HG02943 (cell line): ENCODE results near the gene PPP1R14D.

Experiments
- ATAC-seq: cut with Tn5 transposase; IDR thresholded peaks from one replicate; pipeline ENCODE4 v1.9.1; 2021; ENCODE audit warnings: mild to moderate bottlenecking, low read depth, moderate library complexity; ENCODE audit not compliant: unreplicated experiment

Gene PPP1R14D

DNA sequence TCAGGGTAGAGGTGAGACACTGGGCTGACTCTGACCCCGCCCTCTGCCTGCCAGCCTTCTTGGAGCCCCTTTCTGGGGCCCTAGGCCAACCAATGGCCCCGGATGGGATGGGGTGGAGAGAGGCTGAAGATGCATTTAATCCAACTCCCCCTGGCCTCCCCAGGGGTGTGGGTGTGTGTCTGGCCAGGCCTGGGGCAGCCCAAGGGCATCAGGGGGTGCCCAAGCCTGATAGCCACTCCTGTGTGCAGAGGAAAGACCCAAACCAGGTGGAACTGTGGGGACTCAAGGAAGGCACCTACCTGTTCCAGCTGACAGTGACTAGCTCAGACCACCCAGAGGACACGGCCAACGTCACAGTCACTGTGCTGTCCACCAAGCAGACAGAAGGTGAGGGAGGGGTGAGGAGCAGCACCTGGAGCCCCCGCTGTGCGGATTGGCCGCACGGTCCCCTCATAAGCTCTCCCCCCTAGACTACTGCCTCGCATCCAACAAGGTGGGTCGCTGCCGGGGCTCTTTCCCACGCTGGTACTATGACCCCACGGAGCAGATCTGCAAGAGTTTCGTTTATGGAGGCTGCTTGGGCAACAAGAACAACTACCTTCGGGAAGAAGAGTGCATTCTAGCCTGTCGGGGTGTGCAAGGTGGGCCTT is 24.9 kb upstream of the PPP1R14D start:
- no peak for ATAC-seq

DNA sequence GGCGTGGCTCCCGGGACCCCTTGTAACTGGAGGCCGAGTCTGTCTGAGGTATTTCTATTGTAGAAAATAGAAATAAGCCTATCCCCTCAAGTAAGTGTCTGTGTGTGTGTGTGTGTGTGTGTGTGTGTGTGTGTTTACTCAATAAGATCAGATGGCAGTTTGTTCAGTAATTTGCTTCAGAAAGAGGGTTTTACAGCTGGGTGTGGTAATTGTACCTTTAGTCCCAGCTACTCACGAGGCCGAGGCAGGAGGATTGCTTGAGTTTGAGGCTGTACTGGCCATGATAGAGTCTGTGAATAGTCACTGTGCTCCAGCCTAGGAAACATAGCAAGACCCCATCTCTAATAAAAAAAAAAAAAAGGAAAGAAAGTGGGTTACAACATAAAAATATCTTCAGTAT is 24.0 kb upstream of the PPP1R14D start:
- ATAC-seq = no peak

DNA sequence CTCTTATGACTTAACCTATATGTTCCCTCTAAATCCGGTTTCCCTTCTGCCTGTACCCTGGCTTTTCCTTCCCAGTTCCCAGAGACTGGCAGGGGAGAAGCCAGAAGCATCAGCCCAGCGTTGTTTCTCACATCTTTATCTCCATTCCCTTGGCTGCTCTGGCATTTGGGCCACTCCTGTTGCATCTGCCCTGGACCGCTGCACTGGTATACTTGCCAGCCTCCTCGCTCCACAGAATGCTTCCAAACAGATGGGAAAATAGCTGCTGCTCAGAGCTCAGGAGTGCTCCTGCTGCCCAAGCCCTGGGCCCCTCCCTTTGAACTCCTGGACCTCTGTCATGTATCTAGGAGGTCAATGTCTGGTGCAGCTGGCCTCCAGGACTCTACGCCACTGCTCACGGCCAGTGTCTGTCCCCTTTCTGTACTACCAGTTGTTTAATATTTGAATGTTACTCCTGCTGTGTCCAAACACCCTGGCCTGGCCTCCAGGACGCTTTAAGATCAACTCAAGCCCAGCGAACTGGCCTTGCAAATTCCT is 22.1 kb upstream of the PPP1R14D start:
- ATAC-seq = no peak

DNA sequence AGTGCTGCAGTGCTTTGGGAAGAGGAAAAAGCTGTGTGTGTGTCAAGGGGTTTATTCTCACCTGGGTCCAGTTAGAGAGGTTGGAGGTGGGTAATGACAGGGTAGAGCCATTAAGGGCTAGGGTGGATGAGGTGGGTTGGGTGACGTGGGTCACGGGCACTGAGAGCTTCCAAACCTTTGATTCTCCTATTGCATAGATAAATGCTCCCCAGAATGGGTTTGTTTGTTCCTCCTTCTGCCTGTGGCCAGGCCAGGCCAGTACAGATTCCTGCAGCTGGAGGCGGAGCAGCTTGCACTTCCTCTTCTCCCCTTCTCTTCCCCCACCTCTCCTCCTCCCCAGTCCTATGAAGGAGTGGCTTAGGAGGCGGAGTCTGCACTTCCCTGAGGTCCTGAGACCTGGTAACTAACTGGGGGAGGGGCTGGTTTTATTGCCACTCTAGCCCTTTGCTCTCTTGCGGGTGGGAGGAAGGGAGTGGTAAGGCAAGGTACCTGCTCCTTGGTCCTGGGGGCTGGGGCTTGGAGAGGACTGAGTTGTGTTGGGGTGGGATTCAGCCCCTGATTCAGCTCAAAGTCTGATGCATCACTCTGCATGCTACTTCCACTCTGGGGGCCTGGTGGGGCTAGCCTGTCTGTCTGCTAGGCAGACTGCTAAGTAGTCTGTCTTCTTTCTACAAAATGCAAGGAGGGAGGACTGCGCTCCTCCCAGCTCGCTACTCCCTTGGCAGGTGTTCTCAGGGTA is 18.9 kb upstream of the PPP1R14D start:
- no peak for ATAC-seq

DNA sequence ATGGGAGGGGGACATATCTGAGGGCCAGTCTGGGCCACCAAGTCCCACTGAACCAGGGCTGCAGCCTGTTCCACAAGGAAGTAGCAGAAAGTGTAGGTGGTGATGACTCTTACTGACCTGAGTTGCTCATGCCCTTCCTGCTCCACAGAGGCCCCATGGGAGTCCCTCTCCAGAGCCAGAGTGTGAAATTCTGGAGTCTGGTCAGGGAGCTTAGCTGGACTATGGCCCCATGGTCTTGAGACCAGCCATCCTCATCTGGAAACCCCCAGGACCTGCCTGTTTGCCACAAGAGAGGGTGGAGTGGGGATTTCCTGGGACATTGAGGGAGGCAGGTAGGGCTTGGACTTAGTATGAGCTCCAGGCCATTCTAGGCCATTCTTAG is 18.3 kb upstream of the PPP1R14D start:
- no peak for ATAC-seq

DNA sequence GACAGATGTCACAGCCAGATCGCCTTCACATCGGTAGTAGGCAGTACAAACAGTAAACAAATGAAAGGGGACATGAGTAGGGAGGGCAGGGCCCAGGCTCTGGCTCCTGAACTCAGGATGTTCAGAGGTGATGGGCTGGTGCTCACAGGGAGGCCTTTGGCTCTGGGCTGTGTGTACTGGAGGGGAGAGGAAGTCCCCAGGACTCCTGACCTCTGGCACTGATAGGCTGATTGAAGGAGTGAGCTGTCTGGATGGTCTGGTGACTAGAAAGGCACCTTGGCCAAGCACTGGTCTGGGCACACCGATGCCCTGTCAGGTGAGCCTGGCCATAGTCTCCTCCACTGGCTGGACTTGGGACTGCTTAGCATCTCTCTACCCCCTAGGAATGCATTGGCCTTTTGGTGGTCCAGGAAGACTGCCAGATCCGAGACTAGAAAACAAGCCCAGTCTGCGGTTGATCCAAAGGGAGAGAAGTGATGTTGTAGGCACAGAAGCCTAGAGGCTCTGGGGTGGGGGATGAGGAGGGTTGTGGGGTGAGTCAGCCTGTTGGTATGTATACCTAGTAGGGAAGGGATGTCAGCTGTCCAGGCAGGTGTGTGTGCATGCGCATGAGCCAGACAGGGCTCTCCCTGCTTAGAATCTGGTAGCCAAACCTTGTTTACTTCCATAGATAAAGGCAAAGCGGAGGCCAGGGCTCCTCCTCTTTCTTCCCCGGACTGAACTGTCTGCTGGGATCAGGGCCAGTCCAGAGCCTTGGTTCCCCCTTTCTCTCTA is 17.2 kb upstream of the PPP1R14D start:
- no peak for ATAC-seq

DNA sequence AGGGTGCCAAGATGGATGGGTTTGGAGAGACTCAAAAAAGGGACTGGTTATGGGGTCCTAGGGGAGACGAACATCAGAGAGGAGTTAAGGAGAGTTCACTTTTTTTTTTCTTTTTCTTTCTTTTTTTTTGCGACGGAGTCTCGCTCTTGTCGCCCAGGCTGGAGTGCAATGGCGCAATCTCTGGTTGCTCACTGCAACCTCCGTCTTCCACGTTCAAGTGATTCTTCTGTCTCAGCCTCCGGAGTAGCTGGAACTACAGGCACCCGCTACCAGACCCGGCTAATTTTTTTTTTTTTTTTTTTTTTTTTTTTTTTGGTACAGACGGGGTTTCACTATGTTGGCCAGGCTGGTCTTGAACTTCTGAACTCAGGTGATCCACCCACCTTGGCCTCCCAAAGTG is 16.5 kb upstream of the PPP1R14D start:
- ATAC-seq = no peak

DNA sequence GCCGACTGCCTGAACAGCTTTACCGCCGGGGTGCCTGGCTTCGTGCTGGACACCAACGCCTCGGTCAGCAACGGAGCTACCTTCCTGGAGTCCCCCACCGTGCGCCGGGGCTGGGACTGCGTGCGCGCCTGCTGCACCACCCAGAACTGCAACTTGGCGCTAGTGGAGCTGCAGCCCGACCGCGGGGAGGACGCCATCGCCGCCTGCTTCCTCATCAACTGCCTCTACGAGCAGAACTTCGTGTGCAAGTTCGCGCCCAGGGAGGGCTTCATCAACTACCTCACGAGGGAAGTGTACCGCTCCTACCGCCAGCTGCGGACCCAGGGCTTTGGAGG is 16.2 kb upstream of the PPP1R14D start:
- ATAC-seq = no peak

DNA sequence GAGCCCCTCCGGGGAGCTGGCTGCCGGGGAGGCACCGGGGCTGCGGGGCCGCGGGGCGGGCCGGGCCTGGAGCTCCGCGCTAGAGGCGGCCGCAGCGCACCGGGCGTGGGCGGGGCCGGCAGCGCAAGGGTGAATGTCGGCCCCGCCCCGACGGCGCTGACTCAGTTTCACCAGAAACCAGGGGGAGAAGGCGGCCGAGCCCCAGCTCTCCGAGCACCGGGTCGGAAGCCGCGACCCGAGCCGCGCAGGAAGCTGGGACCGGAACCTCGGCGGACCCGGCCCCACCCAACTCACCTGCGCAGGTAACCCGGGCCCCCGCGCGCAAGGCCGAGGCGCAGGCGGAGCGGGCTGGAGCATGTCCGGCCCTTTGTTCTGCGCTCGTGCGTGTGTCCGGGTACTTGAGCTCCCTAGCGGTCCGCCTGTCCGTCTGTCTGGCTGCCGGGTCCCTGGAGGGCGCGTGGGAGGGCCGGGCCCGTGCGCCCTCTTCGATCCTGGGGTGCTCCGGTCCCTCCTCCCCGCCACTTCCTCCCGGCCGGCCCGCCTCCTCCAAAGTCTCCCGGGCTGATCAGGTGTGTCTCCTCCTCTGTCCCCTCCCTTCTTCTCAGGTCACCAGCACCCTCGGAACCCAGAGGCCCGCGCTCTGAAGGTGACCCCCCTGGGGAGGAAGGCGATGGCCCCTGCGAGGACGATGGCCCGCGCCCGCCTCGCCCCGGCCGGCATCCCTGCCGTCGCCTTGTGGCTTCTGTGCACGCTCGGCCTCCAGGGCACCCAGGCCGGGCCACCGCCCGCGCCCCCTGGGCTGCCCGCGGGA is 15.6 kb upstream of the PPP1R14D start, which contains the start of gene SPINT1:
Gene SPINT1, plus strand, starts transcription at position 164 of the 811 bp plus-strand sequence. Its CDS starts 507 bp downstream, at position 671.
- ATAC-seq = no peak

DNA sequence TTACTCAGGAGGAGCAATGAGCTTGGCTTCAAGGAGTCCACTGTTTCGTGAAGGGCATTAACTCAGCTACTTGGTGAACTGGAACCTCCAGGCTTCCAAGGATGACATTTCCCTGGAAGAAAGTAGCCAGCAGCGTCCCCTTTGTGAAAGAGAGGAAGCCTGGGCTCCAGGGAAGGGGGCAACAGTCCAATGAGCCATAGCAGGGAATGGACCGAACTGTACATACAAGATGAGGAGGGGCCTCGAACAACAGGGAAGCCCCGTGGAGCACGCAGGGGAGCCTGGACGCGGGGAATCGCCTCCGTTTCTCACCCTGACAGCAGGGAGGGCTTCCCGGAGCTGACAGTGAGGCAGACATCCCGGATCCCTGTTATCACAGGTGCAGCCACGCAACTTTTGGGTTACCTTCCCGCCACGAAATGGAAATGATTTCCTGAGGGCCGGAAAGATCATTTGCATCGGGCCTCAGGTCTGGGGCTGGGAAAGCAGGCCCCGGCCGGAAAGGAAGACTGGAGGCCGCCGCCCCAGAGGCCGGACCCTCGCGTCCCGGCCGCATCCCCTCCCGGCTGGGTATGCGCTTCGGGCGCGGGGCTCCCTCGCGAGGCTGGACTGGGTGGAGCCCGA is 14.9 kb upstream of the PPP1R14D start:
- ATAC-seq = no peak

DNA sequence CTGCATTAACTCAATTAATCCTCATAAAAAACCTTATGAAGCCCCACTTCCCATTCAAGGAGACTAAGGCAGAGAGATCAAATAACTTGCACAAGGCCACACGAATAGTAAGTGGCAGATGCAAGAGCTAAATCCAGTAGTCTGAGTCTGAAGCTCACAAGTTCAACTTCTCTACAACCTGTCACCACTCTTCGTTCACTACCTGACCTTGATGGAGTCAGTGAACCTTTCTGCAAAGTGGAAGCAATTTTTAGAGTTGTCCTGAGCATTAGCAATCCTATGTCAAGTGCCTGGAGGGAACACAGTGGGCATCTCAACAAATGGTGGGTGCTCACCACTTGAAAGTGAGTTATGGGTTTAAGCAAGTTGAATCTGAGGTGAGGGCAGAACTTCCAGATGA is 13.2 kb upstream of the PPP1R14D start:
- ATAC-seq = no peak

DNA sequence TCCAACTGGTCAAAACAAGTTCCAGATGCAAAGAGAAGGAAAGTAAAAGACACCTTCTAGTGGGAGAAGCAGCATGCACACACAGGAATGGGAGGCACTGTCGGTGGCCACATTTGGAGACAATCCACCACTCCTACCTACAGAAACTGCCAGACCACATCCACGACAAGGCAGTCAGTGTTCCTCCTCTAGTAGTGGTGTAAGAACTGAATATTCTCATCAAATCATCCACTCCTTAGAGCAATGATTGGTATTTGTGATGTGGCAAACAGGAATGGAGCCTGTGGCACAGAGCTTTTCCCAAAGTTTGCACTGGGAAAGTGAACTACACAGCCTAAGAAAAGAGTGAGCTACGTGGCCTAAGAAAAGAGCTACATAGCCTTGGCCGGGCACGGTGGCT is 10.2 kb upstream of the PPP1R14D start:
- ATAC-seq = no peak

DNA sequence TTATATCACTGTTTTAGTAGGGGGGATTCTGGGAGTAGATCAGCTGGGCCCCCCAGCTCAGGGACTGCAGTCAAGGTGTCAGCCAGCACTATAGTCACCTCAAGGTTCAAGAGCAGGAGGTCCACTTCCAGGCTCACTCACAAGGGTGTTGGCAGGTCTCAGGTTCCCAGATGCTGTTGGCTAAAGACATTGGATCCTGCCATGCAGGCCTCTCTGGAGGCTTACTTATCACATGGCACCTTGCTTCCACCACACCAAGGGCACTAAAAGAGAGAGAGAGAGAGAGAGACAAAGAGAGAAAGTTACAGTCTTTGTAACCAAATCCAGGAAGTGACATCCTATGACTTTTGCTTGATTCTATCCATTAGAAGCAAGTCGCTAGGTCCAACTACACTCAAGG is 7.5 kb upstream of the PPP1R14D start:
- no peak for ATAC-seq

DNA sequence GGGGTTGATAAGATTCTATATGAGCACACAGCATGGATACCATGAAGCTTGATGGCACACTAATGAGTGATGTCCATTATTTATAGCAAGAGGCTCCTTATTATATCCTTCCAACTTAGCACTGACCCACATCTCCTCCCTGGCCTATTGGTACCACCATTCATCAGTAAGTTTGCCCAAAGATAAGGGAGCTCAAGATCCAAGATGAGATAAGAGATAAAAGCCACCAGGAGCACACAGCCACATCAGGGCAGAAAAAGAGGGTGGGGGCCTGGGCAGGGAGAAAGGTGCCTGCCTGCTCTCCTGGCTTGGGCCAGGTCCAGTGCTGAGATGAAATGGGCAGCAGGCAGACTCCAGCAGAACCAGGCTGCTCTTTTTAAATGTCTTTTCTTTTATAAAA is 4.4 kb upstream of the PPP1R14D start:
- ATAC-seq = no peak

DNA sequence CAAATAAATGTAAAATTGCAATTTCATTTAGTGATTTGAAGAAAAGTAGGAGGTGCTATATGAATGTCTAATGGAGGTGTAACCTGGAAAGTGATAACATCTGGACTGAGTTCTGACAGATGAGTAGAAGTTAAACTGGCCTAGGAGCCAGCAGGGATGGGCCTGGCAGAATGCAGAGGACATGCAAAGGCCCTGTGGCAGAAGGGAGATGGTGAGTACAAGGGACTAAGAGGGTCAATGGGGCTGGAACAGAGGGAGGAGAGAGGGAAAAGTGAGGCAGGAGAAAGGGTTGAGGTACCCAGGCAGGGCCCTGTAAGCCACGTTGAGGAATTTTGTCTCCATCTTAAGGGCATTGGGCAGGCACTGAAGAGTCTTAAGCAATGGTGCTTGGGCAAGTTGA is 3.4 kb upstream of the PPP1R14D start:
- no peak for ATAC-seq

DNA sequence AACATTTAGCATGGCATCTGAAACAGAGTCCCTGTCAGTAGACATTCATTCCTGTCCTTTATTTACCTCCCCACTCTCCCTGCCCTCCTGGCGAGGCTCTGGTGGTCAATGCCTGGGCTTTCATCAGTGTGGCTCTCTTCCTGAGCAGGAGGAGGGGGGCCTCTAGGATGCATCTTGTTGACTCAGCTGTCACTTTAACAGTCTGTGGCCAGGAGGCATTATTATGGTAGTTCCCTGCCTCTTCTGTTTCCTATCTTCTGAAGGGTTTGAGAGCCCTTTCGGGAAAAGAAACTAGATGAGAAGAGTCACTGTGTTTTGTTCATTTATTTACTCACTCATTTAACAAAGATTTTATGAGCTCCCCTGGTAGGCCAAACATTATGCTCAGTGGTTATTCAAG is 2.4 kb upstream of the PPP1R14D start:
- ATAC-seq = no peak

DNA sequence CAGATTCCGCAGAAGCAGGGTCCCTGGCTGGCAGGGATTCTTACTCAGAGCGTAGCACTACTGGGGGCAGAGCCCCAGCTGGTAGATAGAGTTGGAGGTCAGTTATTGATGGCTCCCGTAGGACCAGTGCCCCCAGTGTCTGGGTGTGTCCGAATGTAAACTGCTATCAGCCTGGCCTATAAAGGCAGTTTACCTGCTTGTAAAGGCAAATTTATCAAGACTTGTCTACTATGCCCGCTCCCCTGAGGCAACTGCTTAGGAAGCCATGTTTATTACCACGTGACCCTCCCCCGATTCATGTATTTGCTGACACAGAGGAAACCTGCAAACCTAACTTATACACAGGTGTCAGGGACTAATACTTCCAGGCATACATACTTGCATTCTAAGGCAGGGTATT is 607 bp upstream of the PPP1R14D start:
- no peak for ATAC-seq

DNA sequence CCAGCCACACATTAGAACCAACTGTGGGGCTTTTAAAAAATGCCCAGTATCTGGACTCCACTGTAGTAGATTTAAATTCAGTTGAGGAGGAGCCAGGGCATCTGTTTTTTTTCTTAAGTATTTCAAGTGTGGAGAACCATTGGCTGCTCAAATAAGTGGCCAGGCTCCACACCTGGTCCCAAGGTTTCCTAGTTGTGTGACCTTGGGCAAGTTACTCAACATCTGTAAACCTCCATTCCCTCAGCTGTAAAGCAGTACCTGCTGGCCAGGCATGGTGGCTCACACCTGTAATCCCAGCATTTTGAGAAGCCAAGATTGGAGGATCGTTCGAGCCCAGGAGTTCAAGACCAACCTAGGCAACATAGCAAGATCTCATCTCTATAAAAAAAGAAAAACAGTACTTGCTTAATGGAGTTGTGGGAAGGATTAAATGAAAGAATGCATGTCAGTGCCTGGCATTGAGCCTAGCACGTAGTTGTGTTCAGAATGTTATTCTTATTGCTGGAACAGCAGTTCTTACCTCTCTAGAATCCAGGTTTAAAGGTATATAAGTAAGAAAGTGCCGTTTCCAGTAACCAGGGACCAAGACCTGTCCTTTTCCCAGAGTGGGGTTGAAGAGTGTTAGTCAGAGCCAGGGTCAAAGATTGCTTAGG is 2.0 kb downstream of the PPP1R14D start:
- ATAC-seq = no peak

DNA sequence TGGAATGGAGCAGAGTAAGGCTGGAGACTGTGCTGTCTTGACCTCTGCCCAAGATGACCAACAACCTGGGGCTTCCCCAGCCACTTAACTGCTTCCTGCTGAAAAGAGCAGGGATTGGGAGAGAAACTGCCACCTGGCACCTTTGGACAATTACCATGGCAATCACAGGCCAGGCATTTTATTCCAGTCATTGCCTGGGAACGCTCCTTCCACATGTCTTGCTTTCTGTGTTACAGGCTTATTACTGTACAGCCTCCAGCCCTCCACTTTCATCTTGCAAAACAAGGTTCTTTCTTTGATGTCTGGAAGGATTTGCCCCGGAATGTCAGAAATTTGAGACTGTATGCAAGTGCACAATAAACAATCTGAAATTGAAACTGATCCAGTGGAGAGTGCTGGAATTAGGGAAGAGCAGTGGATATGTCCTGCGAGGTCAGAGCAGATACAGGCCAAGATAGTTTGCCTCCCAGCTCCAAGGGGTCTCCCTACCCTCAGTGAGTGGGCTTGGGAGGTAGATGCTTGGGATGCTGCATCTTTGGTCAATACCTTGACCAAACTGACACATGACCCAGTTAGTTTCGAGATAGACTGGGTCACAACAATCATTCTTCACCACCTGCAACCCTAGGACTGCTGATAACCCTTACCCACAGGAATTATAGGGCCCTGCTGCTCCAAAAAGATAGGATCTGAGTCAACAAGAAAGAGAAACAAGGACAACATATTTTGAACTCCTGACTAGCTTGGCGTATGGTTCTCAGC is 2.7 kb downstream of the PPP1R14D start:
- no peak for ATAC-seq
